HepG2 (cell line): ENCODE data around the gene ELP1. TPM values are rescaled to one million over a fixed set of nuclear protein-coding genes. Genes with fewer than 3 reads are reported as not detected.

Experiments used
- CHCHD3 ChIP-seq: sonication (generic); formaldehyde crosslinking; IDR thresholded peaks from 2 replicates; pipeline ENCODE4 v1.8.0; 2022; ENCODE audit warnings: mild to moderate bottlenecking, missing genetic modification reagents, moderate library complexity
- EED ChIP-seq: sonication (generic); formaldehyde crosslinking; IDR thresholded peaks from 2 replicates; pipeline ENCODE4 v1.5.0; 2020; ENCODE audit warnings: mild to moderate bottlenecking, missing genetic modification reagents
- ETV5 ChIP-seq: IDR thresholded peaks from 2 replicates; pipeline ENCODE4 v1.6.1; 2018; ENCODE audit warnings: missing biosample characterization, missing genetic modification reagents, inconsistent platforms, borderline replicate concordance
- HNRNPK ChIP-seq: fragments of 200-400 bp; formaldehyde crosslinking; IDR thresholded peaks from 2 replicates; pipeline ENCODE4 v1.6.1; 2018; ENCODE audit warnings: low read length, low read depth, moderate library complexity, mild to moderate bottlenecking; ENCODE audit not compliant: poor library complexity, severe bottlenecking
- HOXD1 ChIP-seq: sonication (generic); formaldehyde crosslinking; IDR thresholded peaks from 2 replicates; pipeline ENCODE4 v1.5.0; 2020; ENCODE audit warnings: missing genetic modification reagents
- MATR3 ChIP-seq: sonication (generic); formaldehyde crosslinking; IDR thresholded peaks from 2 replicates; pipeline ENCODE4 v1.4.0; 2020; ENCODE audit warnings: missing genetic modification reagents
- ZFP36L1 ChIP-seq: sonication (generic); formaldehyde crosslinking; IDR thresholded peaks from 2 replicates; pipeline ENCODE4 v1.8.0; 2022; ENCODE audit warnings: mild to moderate bottlenecking, missing genetic modification reagents, moderate library complexity
- ZNF20 ChIP-seq: sonication (generic); formaldehyde crosslinking; IDR thresholded peaks from 2 replicates; pipeline ENCODE4 v1.4.0; 2020; ENCODE audit warnings: mild to moderate bottlenecking, moderate library complexity, missing genetic modification reagents
- polyA plus RNA-seq, 8 experiments: library from polyadenylated mRNA; depleted of rRNA in 3 of 8; stranded (reverse) in 7 of 8; unstranded in 1 of 8; fragments of >200 nt; fragmentation: Illumina TruSeq in 4 of 8; extraction: Trizol in 4 of 8; gene quantifications; 2 replicates each; pipeline versions ENCODE4 v1.2.1 to v1.2.3, GENCODE V29; 2011 to 2016; ENCODE audit warnings: low read depth in 4 of 8, missing spikeins in 1 of 8, mixed read lengths in 1 of 8; ENCODE audit not compliant: insufficient read depth in 1 of 8
- total RNA-seq, 5 experiments: library from RNA; depleted of rRNA; stranded (reverse); fragments of >200 nt; fragmentation: Illumina TruSeq; extraction: Trizol; gene quantifications; 2 replicates each; pipeline ENCODE4 v1.2.3, GENCODE V29; 2016; ENCODE audit warnings: low read depth in 1 of 5
- TF ChIP-seq, protein P1 (sequence below): IDR thresholded peaks from 2 replicates; pipeline ENCODE4 v1.6.1; 2012; ENCODE audit warnings: low read depth, low read length, improper control_type of control experiment
- TF ChIP-seq, protein P2 (sequence below): sonication (generic); formaldehyde crosslinking; IDR thresholded peaks from 2 replicates; pipeline ENCODE4 v1.5.0; 2020; ENCODE audit warnings: missing genetic modification reagents
- TF ChIP-seq, protein P3 (sequence below): sonication (generic); formaldehyde crosslinking; conservative IDR thresholded peaks from 2 replicates; pipeline ENCODE4 v1.4.0; 2020; ENCODE audit warnings: missing genetic modification reagents
- TF ChIP-seq, protein P4 (sequence below): sonication (generic); formaldehyde crosslinking; conservative IDR thresholded peaks from 2 replicates; pipeline ENCODE4 v1.5.0; 2020; ENCODE audit warnings: missing genetic modification reagents

Gene ELP1
- total and polyA plus RNA-seq, 2 of the 13 experiments (the other 11 are each of a cell fraction or from before 2014, with no cell fraction given), result 157 to 275 TPM

DNA sequence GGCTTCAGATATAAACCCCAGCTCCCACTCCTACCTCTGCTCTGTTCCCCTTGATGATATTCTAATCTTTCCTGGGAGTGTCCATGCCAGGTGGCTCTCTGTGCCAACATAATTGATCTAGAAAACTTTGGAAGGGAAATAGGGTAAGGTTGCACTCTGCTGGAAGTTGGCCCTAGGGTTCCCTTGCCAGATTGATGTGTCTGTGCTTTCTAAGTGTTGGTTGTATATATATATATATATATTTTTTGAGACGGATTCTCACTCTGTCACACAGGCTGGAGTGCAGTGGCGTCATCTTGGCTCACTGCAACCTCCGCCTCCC is 101.8 kb downstream of the ELP1 start (continued):
- TF ChIP-seq, protein P1, sequence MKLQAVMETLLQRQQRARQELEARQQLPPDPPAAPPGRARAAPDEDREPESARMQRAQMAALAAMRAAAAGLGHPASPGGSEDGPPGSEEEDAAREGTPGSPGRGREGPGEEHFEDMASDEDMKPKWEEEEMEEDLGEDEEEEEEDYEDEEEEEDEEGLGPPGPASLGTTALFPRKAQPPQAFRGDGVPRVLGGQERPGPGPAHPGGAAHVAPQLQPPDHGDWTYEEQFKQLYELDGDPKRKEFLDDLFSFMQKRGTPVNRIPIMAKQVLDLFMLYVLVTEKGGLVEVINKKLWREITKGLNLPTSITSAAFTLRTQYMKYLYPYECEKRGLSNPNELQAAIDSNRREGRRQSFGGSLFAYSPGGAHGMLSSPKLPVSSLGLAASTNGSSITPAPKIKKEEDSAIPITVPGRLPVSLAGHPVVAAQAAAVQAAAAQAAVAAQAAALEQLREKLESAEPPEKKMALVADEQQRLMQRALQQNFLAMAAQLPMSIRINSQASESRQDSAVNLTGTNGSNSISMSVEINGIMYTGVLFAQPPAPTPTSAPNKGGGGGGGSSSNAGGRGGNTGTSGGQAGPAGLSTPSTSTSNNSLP, result no peak
- TF ChIP-seq ZNF20 (CRISPR knock-in tag) (no peak), HOXD1 (no peak), ETV5 (CRISPR knock-in tag) (no peak), CHCHD3 (no peak), MATR3 (no peak), HNRNPK (no peak), ZFP36L1 (CRISPR knock-in tag) (no peak), EED (no peak)
- TF ChIP-seq, protein P2, sequence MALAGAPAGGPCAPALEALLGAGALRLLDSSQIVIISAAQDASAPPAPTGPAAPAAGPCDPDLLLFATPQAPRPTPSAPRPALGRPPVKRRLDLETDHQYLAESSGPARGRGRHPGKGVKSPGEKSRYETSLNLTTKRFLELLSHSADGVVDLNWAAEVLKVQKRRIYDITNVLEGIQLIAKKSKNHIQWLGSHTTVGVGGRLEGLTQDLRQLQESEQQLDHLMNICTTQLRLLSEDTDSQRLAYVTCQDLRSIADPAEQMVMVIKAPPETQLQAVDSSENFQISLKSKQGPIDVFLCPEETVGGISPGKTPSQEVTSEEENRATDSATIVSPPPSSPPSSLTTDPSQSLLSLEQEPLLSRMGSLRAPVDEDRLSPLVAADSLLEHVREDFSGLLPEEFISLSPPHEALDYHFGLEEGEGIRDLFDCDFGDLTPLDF (CRISPR knock-in tag), result no peak
- TF ChIP-seq, protein P3, sequence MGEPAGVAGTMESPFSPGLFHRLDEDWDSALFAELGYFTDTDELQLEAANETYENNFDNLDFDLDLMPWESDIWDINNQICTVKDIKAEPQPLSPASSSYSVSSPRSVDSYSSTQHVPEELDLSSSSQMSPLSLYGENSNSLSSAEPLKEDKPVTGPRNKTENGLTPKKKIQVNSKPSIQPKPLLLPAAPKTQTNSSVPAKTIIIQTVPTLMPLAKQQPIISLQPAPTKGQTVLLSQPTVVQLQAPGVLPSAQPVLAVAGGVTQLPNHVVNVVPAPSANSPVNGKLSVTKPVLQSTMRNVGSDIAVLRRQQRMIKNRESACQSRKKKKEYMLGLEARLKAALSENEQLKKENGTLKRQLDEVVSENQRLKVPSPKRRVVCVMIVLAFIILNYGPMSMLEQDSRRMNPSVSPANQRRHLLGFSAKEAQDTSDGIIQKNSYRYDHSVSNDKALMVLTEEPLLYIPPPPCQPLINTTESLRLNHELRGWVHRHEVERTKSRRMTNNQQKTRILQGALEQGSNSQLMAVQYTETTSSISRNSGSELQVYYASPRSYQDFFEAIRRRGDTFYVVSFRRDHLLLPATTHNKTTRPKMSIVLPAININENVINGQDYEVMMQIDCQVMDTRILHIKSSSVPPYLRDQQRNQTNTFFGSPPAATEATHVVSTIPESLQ, result no peak
- TF ChIP-seq, protein P4, sequence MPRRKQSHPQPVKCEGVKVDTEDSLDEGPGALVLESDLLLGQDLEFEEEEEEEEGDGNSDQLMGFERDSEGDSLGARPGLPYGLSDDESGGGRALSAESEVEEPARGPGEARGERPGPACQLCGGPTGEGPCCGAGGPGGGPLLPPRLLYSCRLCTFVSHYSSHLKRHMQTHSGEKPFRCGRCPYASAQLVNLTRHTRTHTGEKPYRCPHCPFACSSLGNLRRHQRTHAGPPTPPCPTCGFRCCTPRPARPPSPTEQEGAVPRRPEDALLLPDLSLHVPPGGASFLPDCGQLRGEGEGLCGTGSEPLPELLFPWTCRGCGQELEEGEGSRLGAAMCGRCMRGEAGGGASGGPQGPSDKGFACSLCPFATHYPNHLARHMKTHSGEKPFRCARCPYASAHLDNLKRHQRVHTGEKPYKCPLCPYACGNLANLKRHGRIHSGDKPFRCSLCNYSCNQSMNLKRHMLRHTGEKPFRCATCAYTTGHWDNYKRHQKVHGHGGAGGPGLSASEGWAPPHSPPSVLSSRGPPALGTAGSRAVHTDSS (CRISPR knock-in tag), result no peak
- TF ChIP-seq, all 625 proteins: peak for 0
